Measurements from ENCODE around the gene RHBDL3.

- TF ChIP-seq CTCF (conservative IDR thresholded peaks at IDR 0.05; ENCODE audit: low read depth, low read length): no peak
- TF ChIP-seq EZH2 (IDR thresholded peaks at IDR 0.05; ENCODE audit: low read length, unreplicated experiment): no peak
- no peak for TF ChIP-seq EZH2phosphoT487 (IDR thresholded peaks at IDR 0.05; ENCODE audit: borderline replicate concordance, low read length)
Observed at GRCh38 chr17:32323046-32323445, 57.4 kb downstream of the RHBDL3 start.
